Astrocyte of the spinal cord (primary cell): Measurements from ENCODE around the gene GPR89B.
"Not testable (repeated sequence)": the region's sequence is repeated elsewhere in the genome, so short reads cannot be mapped to it uniquely, and the experiment has no call there.

Experiments
- DNase-seq: peaks from one replicate; pipeline ENCODE4 v3.0.0; 2011; ENCODE audit warnings: low read depth, low spot score
- H3K4me3 ChIP-seq: 2 replicates; pipeline ENCODE4 v1.5.1; 2011; ENCODE audit warnings: low read depth, mild to moderate bottlenecking, low read length, moderate library complexity
- CTCF ChIP-seq: IDR thresholded peaks from 2 replicates; pipeline ENCODE4 v1.5.1; 2012; ENCODE audit warnings: low read depth, mild to moderate bottlenecking, low read length, inconsistent platforms
- in situ Hi-C: cut with HindIII; loops from 2 replicates; pipeline ENCODE4 v1.10.0; 2017; ENCODE audit warnings: low sequenced_read_pairs

GPR89B gene

DNA sequence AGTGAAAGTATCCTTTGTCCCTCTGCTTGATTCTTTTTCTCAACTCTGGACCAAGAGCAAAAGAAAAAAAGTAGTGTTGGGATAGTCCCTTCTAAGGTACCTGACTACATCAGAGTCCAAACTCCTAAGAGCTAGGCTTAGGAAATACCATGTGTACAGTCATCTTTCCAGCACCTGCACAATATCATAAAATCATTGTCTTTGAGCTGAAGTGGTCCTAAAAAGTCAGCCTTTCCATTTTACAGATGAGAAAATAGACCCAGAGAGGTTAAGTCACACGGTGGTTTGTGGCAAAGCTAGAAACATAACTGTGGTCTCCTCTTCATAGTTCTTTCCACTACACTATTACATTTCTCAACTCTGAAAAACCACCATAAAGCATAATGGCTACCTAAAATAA is 38.4 kb downstream of the GPR89B start:
- in situ Hi-C loops, H3K4me3 ChIP-seq, DNase-seq: not testable (repeated sequence)

DNA sequence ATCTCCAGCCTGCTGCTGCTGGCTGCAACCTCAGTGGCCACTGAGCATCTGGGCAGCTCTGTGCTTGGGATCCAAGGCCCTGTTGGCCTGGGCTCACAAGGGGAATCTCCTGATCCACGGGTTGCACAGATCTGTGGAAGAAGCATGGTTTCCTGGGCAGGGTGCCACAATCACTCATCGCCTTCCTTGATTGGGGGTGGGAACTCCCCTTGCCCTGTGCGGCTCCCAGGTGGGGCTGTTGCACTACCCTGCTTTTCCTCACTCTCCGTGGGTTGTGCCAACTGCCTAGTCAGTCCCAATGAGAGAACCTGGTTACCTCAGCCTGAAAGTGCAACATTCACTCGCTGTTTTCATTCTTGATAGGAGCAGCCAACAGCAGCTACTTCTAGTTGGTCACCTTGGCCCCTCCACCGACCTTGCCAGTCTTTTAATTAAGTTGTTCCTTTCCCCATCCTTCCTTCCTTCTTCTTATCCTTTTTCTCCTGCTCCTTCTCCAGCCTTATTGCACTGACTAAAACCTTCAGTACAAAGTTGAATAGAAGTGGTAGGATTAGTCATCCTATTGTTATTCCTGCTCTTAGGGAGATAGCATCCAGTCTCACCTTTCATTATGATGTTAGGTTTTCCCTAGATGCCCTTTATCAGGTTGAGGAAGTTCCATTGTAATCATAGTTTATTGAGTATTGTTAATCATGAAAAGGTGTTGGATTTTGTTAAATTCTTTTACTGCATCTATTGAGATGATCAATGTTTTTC is 50.9 kb downstream of the GPR89B start:
- H3K4me3 ChIP-seq, in situ Hi-C loops, DNase-seq: not testable (repeated sequence)

DNA sequence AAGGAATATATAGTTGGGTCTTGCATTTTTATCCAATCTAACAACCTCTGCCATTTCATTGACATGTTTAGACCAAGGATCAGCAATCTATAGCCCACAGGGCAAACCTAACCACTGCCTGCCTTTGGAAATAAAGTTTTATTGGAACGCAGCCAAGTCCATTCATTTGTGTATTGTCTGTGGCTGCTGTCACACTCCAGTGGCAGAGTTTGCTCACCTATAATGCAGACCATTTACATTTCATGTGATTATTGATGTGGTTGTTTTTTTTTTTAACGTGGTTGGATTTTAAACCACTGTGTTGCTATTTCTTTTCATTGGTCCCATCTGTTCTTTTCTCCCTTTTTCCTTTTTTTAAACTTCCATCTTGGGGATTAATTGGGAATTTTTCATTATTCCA is 57.2 kb downstream of the GPR89B start:
- H3K4me3 ChIP-seq, in situ Hi-C loops, DNase-seq: not testable (repeated sequence)

DNA sequence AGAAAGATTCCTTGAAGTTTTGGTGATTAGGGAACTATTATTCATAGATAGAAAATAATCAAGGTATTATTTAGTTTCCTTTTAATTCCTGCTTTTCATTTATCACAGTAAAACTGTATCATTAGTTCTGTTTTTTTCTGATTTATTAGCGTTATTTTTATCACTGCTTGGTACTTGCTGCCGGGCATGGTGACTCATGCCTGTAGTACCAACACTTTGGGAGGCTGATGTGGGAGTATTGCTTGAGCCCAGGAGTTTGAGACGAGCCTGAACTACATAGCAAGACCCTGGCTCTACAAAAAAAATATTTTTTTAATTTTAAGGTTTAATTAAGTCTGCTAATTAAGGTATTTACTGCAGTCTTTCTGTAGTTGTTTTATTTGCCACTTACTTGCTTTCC is 59.7 kb downstream of the GPR89B start:
- H3K4me3 ChIP-seq, DNase-seq, in situ Hi-C loops: not testable (repeated sequence)

- H3K4me3 ChIP-seq, DNase-seq, in situ Hi-C loops: not testable (repeated sequence)
These were observed 64.7 kb downstream of the GPR89B start for GRCh38 chr1:147992916-147993315.

DNA sequence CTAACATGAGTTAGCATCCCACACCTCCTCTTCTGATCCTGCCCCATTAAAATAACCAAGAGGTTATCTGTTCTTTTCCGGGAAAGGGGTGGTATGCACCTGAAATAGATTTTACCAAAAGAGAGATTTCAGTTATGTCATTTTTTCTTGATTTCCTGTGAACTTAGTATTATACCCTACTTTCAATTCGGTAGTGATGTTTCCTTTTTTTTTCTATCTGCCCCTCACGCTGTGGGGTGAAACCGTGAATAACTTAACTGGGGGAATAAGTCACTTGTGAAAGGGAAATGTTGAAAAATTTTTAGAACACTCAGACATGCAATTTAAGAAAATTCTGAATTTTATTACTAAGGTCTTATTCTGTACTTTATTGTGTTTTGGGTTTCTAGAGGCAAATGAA is 65.2 kb downstream of the GPR89B start:
- DNase-seq, in situ Hi-C loops, H3K4me3 ChIP-seq: not testable (repeated sequence)

DNA sequence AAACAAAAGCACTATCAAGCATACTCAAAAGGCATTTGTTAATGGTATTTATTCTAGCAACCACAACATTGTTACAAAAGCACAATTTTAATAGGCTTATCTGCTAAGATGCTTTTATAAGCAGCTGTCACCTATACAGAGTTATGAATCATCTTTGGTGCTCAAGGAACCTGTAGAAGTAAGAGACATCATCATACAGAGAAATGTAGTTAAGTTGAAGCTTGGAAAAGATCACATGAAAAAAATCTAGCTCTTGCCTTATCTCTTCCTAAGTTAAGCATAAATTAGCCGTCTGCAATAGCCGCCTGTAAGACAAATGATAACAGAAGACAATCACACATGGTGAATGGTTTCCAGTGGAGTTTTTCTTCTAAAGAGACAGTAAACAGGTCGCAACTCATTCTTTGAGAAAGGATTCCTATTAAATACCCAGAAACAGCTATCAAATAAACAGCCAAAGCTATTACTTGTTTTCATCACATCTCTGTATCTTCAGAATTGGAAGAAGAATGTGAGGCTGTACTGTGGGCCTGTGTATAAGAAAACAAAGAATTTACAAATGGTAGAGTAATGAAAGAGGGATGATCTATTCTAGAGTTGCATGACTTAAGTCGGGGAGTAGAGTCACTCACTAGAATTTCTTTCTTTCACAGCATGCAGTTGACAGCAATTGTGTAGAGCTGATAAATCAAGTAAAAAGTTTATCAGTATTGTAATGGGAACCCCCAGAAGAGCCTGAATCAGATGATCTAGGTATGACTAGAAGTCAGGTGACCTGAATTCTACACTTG is 65.8 kb downstream of the GPR89B start:
- in situ Hi-C loops = not testable (repeated sequence)

GRCh38 chr1:147996088-147996487 is 67.9 kb downstream of the GPR89B start:
- H3K4me3 ChIP-seq, DNase-seq, in situ Hi-C loops: not testable (repeated sequence)

More for the DNA sequence above, 65.8 kb downstream of the GPR89B start:
- DNase-seq, H3K4me3 ChIP-seq: not testable (repeated sequence)

GRCh38 chr1:148007724-148008123 is 79.5 kb downstream of the GPR89B start:
- H3K4me3 ChIP-seq, in situ Hi-C loops, DNase-seq: not testable (repeated sequence)

DNA sequence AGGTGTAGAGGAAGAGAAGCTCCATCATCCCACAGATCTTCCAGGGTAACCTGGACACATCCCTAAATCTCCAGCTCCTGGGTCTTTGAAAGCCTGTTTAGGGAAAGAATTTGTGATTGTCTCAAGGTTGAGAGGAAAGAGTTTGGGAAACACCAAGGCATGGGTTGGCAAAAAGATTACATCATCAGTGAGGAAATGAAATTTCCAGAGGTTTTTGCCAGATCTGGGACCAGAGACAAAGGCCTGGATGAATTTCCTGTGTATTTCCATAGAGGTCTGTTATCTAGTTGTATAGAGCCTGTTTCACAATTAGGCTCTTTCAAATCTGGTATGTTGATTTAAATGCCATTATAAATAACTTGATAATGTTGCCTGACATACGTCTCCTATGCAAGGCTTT is 82.3 kb downstream of the GPR89B start:
- H3K4me3 ChIP-seq = no peak overlapping the region
- in situ Hi-C loops = no loop called here
- no peak for TF ChIP-seq CTCF
- DNase-seq = no peak

GRCh38 chr1:148013177-148014144 is 85.2 kb downstream of the GPR89B start:
- in situ Hi-C loops, H3K4me3 ChIP-seq, DNase-seq: not testable (repeated sequence)

DNA sequence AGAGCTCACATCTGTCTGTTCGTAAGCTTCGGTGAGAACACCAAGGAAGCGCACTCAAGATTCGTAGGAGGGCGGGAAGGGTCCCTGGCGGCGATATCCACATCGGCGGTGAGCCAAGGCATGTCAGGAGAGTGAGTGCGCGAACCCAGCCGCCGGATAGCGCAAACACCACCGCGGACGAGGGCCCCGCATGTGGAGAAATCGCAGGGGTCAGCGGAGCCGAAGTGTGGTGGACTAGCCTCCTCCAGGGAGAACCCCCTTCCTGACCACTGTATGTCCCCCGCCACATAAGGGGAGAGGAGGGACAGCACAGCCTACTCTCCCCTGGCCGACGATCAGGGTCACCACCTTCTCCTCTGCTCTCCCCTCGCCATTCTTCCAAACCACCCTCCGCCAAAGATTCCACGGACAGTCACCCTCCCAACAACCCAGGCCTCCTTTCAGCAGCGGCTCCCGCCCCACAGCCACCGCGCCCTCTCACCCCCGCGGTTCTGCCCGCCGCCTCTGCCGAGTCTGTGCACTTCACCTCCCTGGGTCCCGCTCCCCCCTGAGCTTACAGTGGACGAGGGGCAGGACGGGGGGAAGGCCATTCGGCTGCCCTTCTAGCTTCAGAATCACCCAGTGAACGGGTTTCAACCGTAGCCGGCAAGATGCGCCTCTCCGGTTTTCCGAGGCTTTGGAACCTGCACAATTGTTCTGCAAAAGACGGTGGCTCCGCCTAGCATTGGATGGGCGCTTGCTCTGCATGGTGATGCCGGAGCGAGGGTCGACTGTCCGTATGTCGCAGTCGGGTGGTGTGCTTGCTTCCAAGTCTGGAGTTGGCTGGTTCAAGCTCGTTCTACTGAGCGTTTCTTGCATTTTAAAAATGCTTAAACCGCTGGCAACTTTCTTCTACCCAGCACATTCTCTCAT is 86.3 kb downstream of the GPR89B start:
- H3K4me3 ChIP-seq, in situ Hi-C loops, DNase-seq: not testable (repeated sequence)

DNA sequence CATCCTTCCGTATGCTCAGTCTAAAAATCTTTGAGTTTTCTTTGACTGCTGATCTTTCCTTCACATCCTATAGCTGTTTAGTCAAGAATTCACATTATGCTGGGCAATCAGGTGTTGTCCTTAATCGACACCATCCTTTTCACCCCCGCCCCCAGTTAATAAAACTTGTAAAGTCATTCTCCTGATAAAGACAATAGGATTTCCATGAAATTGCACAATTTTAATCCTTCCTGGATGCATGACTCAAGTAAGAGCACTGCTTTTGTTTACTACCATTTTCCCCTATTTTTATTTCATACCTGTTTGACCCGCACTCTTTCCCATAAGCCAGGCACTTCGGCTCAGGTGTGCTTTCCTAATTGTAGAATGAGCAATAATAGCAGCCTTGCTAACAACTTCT is 96.7 kb downstream of the GPR89B start:
- DNase-seq, H3K4me3 ChIP-seq, in situ Hi-C loops: not testable (repeated sequence)

GRCh38 chr1:148027004-148027403 is 98.8 kb downstream of the GPR89B start:
- DNase-seq, H3K4me3 ChIP-seq, in situ Hi-C loops: not testable (repeated sequence)

GRCh38 chr1:148032247-148032646 is 104.0 kb downstream of the GPR89B start:
- DNase-seq, in situ Hi-C loops, H3K4me3 ChIP-seq: not testable (repeated sequence)
